GM19328 (cell line): ENCODE data around the gene GOLGA6L4.
"Not testable (repeated sequence)": the region's sequence is repeated elsewhere in the genome, so short reads cannot be mapped to it uniquely, and the experiment has no call there.

Source experiments
- ATAC-seq: cut with Tn5 transposase; IDR thresholded peaks from one replicate; pipeline ENCODE4 v1.9.1; 2021; ENCODE audit warnings: mild to moderate bottlenecking, moderate library complexity; ENCODE audit not compliant: unreplicated experiment

Gene GOLGA6L4

GRCh38 chr15:84235573-84235972 is at the start of gene GOLGA6L4:
Gene GOLGA6L4 (plus strand): TSS chr15:84235773. CDS start chr15:84235835, 62 bp downstream.
- ATAC-seq = not testable (repeated sequence)

- not testable (repeated sequence) for ATAC-seq
Observed at GRCh38 chr15:84192982-84193381, 42.6 kb upstream of the GOLGA6L4 start.

GRCh38 chr15:84195603-84196002 is 40.0 kb upstream of the GOLGA6L4 start:
- not testable (repeated sequence) for ATAC-seq

DNA sequence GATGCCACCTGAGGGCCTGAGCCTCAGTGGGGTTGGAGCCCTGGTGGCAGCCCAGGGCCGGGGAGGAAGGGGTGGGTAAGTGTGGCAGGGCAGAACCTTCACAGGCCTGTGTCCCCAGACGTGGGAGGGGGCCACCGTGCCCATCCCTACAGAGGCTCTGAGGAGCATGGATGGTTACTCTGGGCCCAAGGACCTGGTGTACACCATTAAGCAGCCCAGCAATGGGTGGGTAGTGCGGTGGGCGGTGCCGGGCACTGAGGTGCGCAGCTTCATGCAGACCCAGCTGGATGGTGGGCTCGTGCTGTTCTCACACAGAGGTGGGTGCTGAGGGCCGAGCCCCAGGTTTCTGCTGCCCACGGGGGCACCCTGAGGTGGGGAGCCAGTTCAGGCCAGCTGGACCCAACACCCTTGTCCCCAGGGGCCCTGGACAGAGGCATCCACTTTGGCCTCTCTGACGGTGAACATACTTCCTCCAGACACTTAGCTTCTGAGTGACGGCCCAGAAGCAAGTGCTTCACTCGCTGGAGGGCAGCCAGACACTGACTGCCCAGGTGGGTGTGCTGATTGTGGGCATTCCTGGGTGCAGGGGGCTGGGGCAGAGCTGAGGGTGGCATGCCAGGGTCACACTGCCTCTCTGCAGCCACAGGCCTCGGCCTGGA is 38.9 kb upstream of the GOLGA6L4 start:
- not testable (repeated sequence) for ATAC-seq

GRCh38 chr15:84199865-84200264 is 35.7 kb upstream of the GOLGA6L4 start:
- not testable (repeated sequence) for ATAC-seq

DNA sequence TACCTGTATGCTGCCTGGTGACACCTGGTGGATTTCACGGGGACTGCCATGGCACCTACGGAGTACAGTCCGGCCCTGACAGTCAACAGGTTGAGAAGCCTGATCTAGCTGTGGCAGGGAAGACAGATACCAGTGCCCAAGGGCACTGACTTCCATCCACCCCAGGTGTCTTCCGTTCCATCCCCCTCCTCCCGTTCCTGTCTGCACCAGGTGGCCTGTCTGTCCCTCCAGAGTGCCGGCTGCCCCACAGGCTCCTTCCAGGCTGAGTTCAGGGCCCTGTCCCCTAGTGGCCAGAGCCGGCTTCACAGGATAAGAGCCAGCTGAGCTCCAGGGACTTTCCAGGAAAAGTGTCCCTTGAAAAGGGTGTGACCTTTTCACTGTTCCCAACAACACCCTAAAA is 10.9 kb downstream of the GOLGA6L4 start:
- not testable (repeated sequence) for ATAC-seq
